CD8-positive, alpha-beta memory T cell (primary cell): Measurements from ENCODE around the gene CDC42EP4. TPM values are rescaled to one million over a fixed set of nuclear protein-coding genes. Genes with fewer than 3 reads are reported as not detected.
A peak's percentile ranks its signal among the peaks of the same experiment; 100 is the strongest.

Experiments used
- CTCF ChIA-PET: fragments of 350-600 bp; sonication (Branson Sonifier 250); formaldehyde crosslinking; loops from one replicate; lab custom pipeline; 2021; ENCODE audit warnings: antibody characterized with exemption; lab: Charles Lee
- POLR2A ChIA-PET: fragments of 350-600 bp; sonication (Branson Sonifier 250); formaldehyde crosslinking; loops from one replicate; lab custom pipeline; 2021; ENCODE audit warnings: antibody characterized with exemption; lab: Charles Lee
- DNase-seq, 5 donors: peaks; one replicate each; pipeline versions ENCODE4 v3.0.0 to v3.0.0-alpha.2; 2020 to 2022; ENCODE audit warnings: mixed read lengths in 1 of 5
- H3K27ac ChIP-seq: one replicate; pipeline ENCODE4 v1.7.0; 2013; ENCODE audit warnings: low read depth, mild to moderate bottlenecking, low read length, moderate library complexity
- H3K27me3 ChIP-seq: 2 replicates; pipeline ENCODE4 v1.7.0; 2013; ENCODE audit warnings: low read length, mild to moderate bottlenecking; ENCODE audit not compliant: insufficient read depth, poor library complexity, severe bottlenecking
- H3K36me3 ChIP-seq: 2 replicates; pipeline ENCODE4 v1.7.0; 2013; ENCODE audit warnings: mild to moderate bottlenecking, low read length, moderate library complexity; ENCODE audit not compliant: insufficient read depth
- H3K4me1 ChIP-seq: 2 replicates; pipeline ENCODE4 v1.7.0; 2013; ENCODE audit warnings: mild to moderate bottlenecking, low read length, moderate library complexity; ENCODE audit not compliant: insufficient read depth
- H3K4me3 ChIP-seq: 2 replicates; pipeline ENCODE4 v1.7.0; 2013; ENCODE audit warnings: mild to moderate bottlenecking, low read length
- H3K9me3 ChIP-seq: 2 replicates; pipeline ENCODE4 v1.7.0; 2013; ENCODE audit warnings: mild to moderate bottlenecking, low read length
- H3K27ac Mint-ChIP-seq, 8 donors: one replicate each; pipeline ENCODE4 v1.8.0; 2020 to 2021; ENCODE audit warnings: mixed read lengths in 8 of 8, mild to moderate bottlenecking in 6 of 8, inconsistent platforms in 3 of 8, moderate library complexity in 3 of 8
- H3K27me3 Mint-ChIP-seq, 2 donors: one replicate each; pipeline ENCODE4 v1.8.0; 2020 to 2021; ENCODE audit warnings: mixed read lengths in 2 of 2, mild to moderate bottlenecking in 1 of 2, moderate library complexity in 1 of 2
- H3K36me3 Mint-ChIP-seq, 3 donors: one replicate each; pipeline ENCODE4 v1.8.0; 2020 to 2021; ENCODE audit warnings: mixed read lengths in 3 of 3, inconsistent platforms in 1 of 3, mild to moderate bottlenecking in 1 of 3
- H3K4me1 Mint-ChIP-seq, 3 donors: one replicate each; pipeline ENCODE4 v1.8.0; 2020 to 2021; ENCODE audit warnings: mixed read lengths in 3 of 3, inconsistent platforms in 1 of 3, mild to moderate bottlenecking in 1 of 3
- H3K4me3 Mint-ChIP-seq, 7 donors: one replicate each; pipeline ENCODE4 v1.8.0; 2020 to 2021; ENCODE audit warnings: mixed read lengths in 7 of 7, mild to moderate bottlenecking in 6 of 7, moderate library complexity in 4 of 7, inconsistent platforms in 2 of 7
- H3K9me3 Mint-ChIP-seq, 5 donors: one replicate each; pipeline ENCODE4 v1.8.0; 2020 to 2022; ENCODE audit warnings: mixed read lengths in 5 of 5, mild to moderate bottlenecking in 3 of 5, moderate library complexity in 2 of 5, inconsistent platforms in 1 of 5
- polyA plus RNA-seq: library from polyadenylated mRNA; unstranded; fragments of 300-500 nt; fragmentation: Illumina TruSeq; gene quantifications from one replicate; pipeline ENCODE4 v1.2.3, GENCODE V29; 2021
- total RNA-seq, 2 experiments: library from RNA; stranded (reverse); gene quantifications; one replicate each; pipeline ENCODE4 v1.2.3, GENCODE V29; 2021

Gene CDC42EP4
- total RNA-seq (under 1 TPM; 0.47 to 0.55 TPM), polyA plus RNA-seq (0.29 TPM)

GRCh38 chr17:73311781-73312641, at the start of gene CDC42EP4:
CDC42EP4 (minus strand) TSS chr17:73312001; CDS start chr17:73286500, 25,501 bp downstream.
- DNase-seq = peak; percentile 75 to 86 (median 78)
- Mint-ChIP-seq H3K4me3 (peak within 1 kb of the TSS; percentile 86 to 95 (median 88)), H3K27ac (peak within 1 kb of the TSS; percentile 50 to 84 (median 68)), H3K36me3 (no peaks in the 10 kb centered on the region), H3K9me3 (no peaks in the 10 kb centered on the region), H3K4me1 (peaks cover 8 to 18% (median 15%) of the 10 kb centered on the region in 3 donors), H3K27me3 (no peaks in the 10 kb centered on the region)
- H3K4me1 ChIP-seq = peaks cover 9% of the 10 kb centered on the region
- POLR2A ChIA-PET = interaction anchor here (0.5 to 0.6 kb wide), 2 partner anchors 10 to 80 kb away, joined by 3 read pairs; a partner anchor contains a TSS
- peak within 1 kb of the TSS; percentile 78 for H3K27ac ChIP-seq
- peak within 1 kb of the TSS; percentile 74 for H3K4me3 ChIP-seq
- no peaks in the 10 kb centered on the region for H3K36me3 ChIP-seq
- CTCF ChIA-PET = interaction anchor here (1.5 to 2.6 kb wide), 4 partner anchors 10 to 80 kb away, joined by 3 to 9 read pairs (median 6); a partner anchor contains a TSS
- H3K9me3 ChIP-seq = no peaks in the 10 kb centered on the region
- H3K27me3 ChIP-seq = no peaks in the 10 kb centered on the region

- POLR2A ChIA-PET = no interaction called here
- no peaks in the 10 kb centered on the region for H3K9me3 ChIP-seq
- Mint-ChIP-seq H3K4me1 (no peaks in the 10 kb centered on the region), H3K9me3 (no peaks in the 10 kb centered on the region), H3K27me3 (no peaks in the 10 kb centered on the region), H3K4me3 (no peak overlapping the region), H3K27ac (no peak overlapping the region), H3K36me3 (no peaks in the 10 kb centered on the region)
- no peaks in the 10 kb centered on the region for H3K27me3 ChIP-seq
- no peak overlapping the region for H3K27ac ChIP-seq
- CTCF ChIA-PET = interaction anchor here (0.7 kb wide), 1 partner anchor 295 kb away, joined by 5 read pairs; no protein-coding TSS in a partner anchor
- no peak for DNase-seq
- no peaks in the 10 kb centered on the region for H3K36me3 ChIP-seq
- H3K4me1 ChIP-seq = no peaks in the 10 kb centered on the region
- no peak overlapping the region for H3K4me3 ChIP-seq
These were observed 49.4 kb upstream of the CDC42EP4 start for GRCh38 chr17:73360961-73361761.

DNA sequence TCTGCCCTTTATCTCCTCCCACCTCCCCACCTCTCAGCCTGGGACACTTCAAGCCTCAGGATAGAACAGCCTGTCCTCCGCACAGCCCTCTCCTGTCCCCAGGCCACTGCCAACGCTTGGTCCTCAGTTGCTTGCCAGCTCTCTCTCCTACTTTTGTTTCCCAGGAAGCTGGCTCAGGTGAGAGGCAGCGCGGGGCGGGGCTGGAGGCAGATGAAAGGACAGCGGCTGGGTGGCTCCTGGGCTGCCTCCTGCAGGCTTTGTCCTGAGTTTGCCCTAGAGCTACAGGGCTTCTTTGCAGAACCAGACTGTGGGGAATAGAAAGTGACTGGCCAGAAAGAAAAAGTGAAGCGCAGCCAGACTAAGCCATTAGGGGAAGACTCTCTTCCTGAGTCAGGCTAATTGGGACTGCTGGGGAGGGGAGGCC, 48.2 kb upstream of the CDC42EP4 start:
- H3K27ac Mint-ChIP-seq = no peak overlapping the region

DNA sequence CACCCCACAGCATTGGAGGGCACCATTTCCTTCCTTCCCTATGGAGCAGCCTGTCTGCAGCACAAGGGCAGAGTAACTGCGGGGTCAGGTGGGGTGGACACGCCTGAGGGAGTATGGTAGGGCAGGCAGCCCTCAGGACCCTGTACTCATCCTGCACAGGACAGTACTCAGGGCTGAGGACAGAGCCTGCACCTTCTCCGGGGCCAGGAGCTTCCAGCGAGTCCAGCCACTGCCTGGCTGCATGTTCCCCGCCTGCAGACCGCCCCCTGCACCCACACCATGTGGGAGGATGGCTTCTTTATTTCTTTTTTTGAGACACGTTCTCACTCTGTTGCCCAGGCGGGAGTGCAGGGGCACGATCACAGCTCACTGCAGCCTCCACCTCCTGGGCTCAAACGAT, 47.6 kb upstream of the CDC42EP4 start:
- Mint-ChIP-seq H3K9me3 (no peaks in the 10 kb centered on the region), H3K4me1 (no peaks in the 10 kb centered on the region), H3K27ac (no peak overlapping the region), H3K27me3 (no peaks in the 10 kb centered on the region), H3K4me3 (no peak overlapping the region), H3K36me3 (no peaks in the 10 kb centered on the region)
- no peak for DNase-seq
- no peak overlapping the region for H3K27ac ChIP-seq
- H3K4me3 ChIP-seq = no peak overlapping the region
- no peaks in the 10 kb centered on the region for H3K36me3 ChIP-seq
- POLR2A ChIA-PET = no interaction called here
- H3K27me3 ChIP-seq = no peaks in the 10 kb centered on the region
- CTCF ChIA-PET = no interaction called here
- no peaks in the 10 kb centered on the region for H3K4me1 ChIP-seq
- H3K9me3 ChIP-seq = no peaks in the 10 kb centered on the region

More for the DNA sequence above, 48.2 kb upstream of the CDC42EP4 start:
- no peaks in the 10 kb centered on the region for H3K4me1 ChIP-seq
- H3K27ac ChIP-seq = no peak overlapping the region
- Mint-ChIP-seq H3K27me3 (no peaks in the 10 kb centered on the region), H3K4me3 (no peak overlapping the region), H3K4me1 (no peaks in the 10 kb centered on the region), H3K36me3 (no peaks in the 10 kb centered on the region), H3K9me3 (no peaks in the 10 kb centered on the region)
- ChIA-PET CTCF (interaction anchor here (0.7 kb wide), 1 partner anchor 294 kb away, joined by 5 read pairs; no protein-coding TSS in a partner anchor), POLR2A (no interaction called here)
- H3K36me3 ChIP-seq = no peaks in the 10 kb centered on the region
- H3K4me3 ChIP-seq = no peak overlapping the region
- DNase-seq = no peak
- H3K27me3 ChIP-seq = no peaks in the 10 kb centered on the region
- H3K9me3 ChIP-seq = no peaks in the 10 kb centered on the region

DNA sequence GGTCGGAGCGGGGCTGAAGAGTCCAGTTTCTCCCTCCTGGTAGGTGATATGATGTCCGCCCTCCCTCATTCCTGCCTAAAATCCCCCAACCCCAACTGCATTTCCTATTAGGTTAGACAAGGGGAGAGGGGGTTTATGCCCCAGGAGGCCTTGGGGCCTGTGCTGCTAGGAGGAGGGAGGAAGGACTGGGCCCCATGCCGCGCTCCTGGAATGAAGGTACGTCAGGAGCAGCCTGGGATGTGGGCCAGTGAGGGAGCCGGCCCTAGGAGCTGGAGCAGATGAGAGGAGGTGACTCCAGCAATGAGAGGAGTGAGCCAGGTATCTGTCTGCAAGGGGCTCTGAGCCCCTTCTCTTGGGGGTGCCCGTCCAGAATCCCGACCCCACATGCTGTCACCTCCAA, 46.9 kb upstream of the CDC42EP4 start:
- Mint-ChIP-seq H3K4me3 (no peak overlapping the region), H3K27me3 (no peaks in the 10 kb centered on the region), H3K9me3 (no peaks in the 10 kb centered on the region), H3K27ac (no peak overlapping the region), H3K36me3 (no peaks in the 10 kb centered on the region), H3K4me1 (no peaks in the 10 kb centered on the region)
- Histone ChIP-seq H3K4me1 (no peaks in the 10 kb centered on the region), H3K9me3 (no peaks in the 10 kb centered on the region), H3K36me3 (no peaks in the 10 kb centered on the region), H3K27me3 (no peaks in the 10 kb centered on the region), H3K27ac (no peak overlapping the region), H3K4me3 (no peak overlapping the region)
- CTCF ChIA-PET = no interaction called here
- POLR2A ChIA-PET = no interaction called here
- no peak for DNase-seq

- H3K27ac ChIP-seq = no peak overlapping the region
- Mint-ChIP-seq H3K9me3 (no peaks in the 10 kb centered on the region), H3K36me3 (no peaks in the 10 kb centered on the region), H3K4me1 (no peaks in the 10 kb centered on the region), H3K4me3 (no peak overlapping the region), H3K27ac (no peak overlapping the region), H3K27me3 (no peaks in the 10 kb centered on the region)
- H3K36me3 ChIP-seq = no peaks in the 10 kb centered on the region
- H3K9me3 ChIP-seq = no peaks in the 10 kb centered on the region
- no peaks in the 10 kb centered on the region for H3K4me1 ChIP-seq
- no peak for DNase-seq
- no peak overlapping the region for H3K4me3 ChIP-seq
- ChIA-PET POLR2A (no interaction called here), CTCF (no interaction called here)
- H3K27me3 ChIP-seq = no peaks in the 10 kb centered on the region
These were observed 46.2 kb upstream of the CDC42EP4 start for GRCh38 chr17:73357981-73358380.

- Histone ChIP-seq H3K27ac (no peak overlapping the region), H3K4me3 (no peak overlapping the region), H3K9me3 (no peaks in the 10 kb centered on the region), H3K4me1 (no peaks in the 10 kb centered on the region), H3K27me3 (no peaks in the 10 kb centered on the region), H3K36me3 (no peaks in the 10 kb centered on the region)
- no peak overlapping the region for H3K27ac Mint-ChIP-seq
- H3K4me1 Mint-ChIP-seq = no peaks in the 10 kb centered on the region
- H3K27me3 Mint-ChIP-seq = no peaks in the 10 kb centered on the region
- no peaks in the 10 kb centered on the region for H3K36me3 Mint-ChIP-seq
- ChIA-PET POLR2A (no interaction called here), CTCF (interaction anchor here (0.7 kb wide), 1 partner anchor 630 kb away, joined by 3 read pairs; no protein-coding TSS in a partner anchor)
- H3K4me3 Mint-ChIP-seq = no peak overlapping the region
- no peak for DNase-seq
- no peaks in the 10 kb centered on the region for H3K9me3 Mint-ChIP-seq
These were observed 45.5 kb upstream of the CDC42EP4 start for GRCh38 chr17:73357318-73357717.
